Endothelial cell of umbilical vein (primary cell): ENCODE data around the gene MITF. TPM values are rescaled to one million over a fixed set of nuclear protein-coding genes. Genes with fewer than 3 reads are reported as not detected.

Source experiments
- BruUV-seq: library from RNA; stranded (reverse); fragments of 400-500 nt; replicated peaks from 2 replicates; lab custom pipeline; 2021; lab: Mats Ljungman, UMichigan
- CTCF ChIA-PET: fragments of 300-600, 350-600 bp; sonication (Branson Sonifier 250); formaldehyde crosslinking; loops from one replicate; lab custom pipeline; 2021; ENCODE audit warnings: antibody characterized with exemption, inconsistent platforms; lab: Charles Lee
- POLR2A ChIA-PET: fragments of 300-600, 350-600 bp; sonication (Branson Sonifier 250); formaldehyde crosslinking; loops from one replicate; lab custom pipeline; 2021; ENCODE audit warnings: antibody characterized with exemption, inconsistent platforms; lab: Charles Lee
- DNase-seq: peaks from one replicate; pipeline ENCODE4 v3.0.0-alpha.2; 2011; ENCODE audit warnings: low read depth, low spot score
- FAIRE-seq: peaks from 2 replicates; lab custom pipeline; 2011; peaks lifted over from hg19 to GRCh38; lab: Jason Lieb, UNC
- H2AFZ ChIP-seq: 2 replicates; pipeline ENCODE4 v1.6.0; 2012; ENCODE audit warnings: low read depth, low read length, control low read depth, inconsistent platforms
- H3K27ac ChIP-seq: 2 replicates; pipeline ENCODE4 v1.5.1; 2011; ENCODE audit warnings: low read depth, mild to moderate bottlenecking, control low read depth, low read length, moderate library complexity; ENCODE audit not compliant: insufficient read depth
- H3K27me3 ChIP-seq, 2 experiments: 2 replicates each; pipeline versions ENCODE4 v1.6.0 to v1.6.1; 2011; ENCODE audit warnings: low read length in 2 of 2, mixed read lengths in 1 of 2; ENCODE audit not compliant: control insufficient read depth in 2 of 2, insufficient read depth in 2 of 2
- H3K36me3 ChIP-seq, 2 experiments: 2 replicates in 1 of 2; 3 replicates in 1 of 2; pipeline ENCODE4 v1.5.1; 2011; ENCODE audit warnings: low read length in 2 of 2, mild to moderate bottlenecking in 1 of 2, moderate library complexity in 1 of 2; ENCODE audit not compliant: control insufficient read depth in 2 of 2, insufficient read depth in 2 of 2; ENCODE audit errors: extremely low read depth in 1 of 2
- H3K4me1 ChIP-seq: 3 replicates; pipeline ENCODE4 v1.5.1; 2011; ENCODE audit warnings: mild to moderate bottlenecking, low read length; ENCODE audit not compliant: control insufficient read depth, insufficient read depth; ENCODE audit errors: extremely low read depth
- H3K4me2 ChIP-seq: 2 replicates; pipeline ENCODE4 v1.6.1; 2011; ENCODE audit warnings: low read length, control low read depth, mixed read lengths; ENCODE audit not compliant: insufficient read depth
- H3K4me3 ChIP-seq, 3 experiments: fragments of 200-600 bp in 1 of 3; sonication (generic), shearing (Covaris generic) in 1 of 3; replicated peaks in 1 of 3; 2 replicates each; pipeline ENCODE4 v1.5.1; 2011 to 2016; ENCODE audit warnings: control low read depth in 3 of 3, low read length in 3 of 3, mild to moderate bottlenecking in 2 of 3, inconsistent platforms in 1 of 3, low read depth in 1 of 3, moderate library complexity in 1 of 3; ENCODE audit not compliant: insufficient read depth in 1 of 3
- H3K79me2 ChIP-seq: 2 replicates; pipeline ENCODE4 v1.6.0; 2012; ENCODE audit warnings: low read length, inconsistent platforms; ENCODE audit not compliant: control insufficient read depth, insufficient read depth
- H3K9ac ChIP-seq: replicated peaks from 2 replicates; pipeline ENCODE3; 2011; ENCODE audit warnings: low read length, control low read depth; ENCODE audit not compliant: insufficient read depth; ENCODE audit errors: extremely low read depth
- H3K9me1 ChIP-seq: replicated peaks from 3 replicates; pipeline ENCODE4 v1.6.0; 2011; ENCODE audit warnings: mild to moderate bottlenecking, low read length; ENCODE audit not compliant: control insufficient read depth, insufficient read depth; ENCODE audit errors: extremely low read depth
- H3K9me3 ChIP-seq: replicated peaks from 2 replicates; pipeline ENCODE4 v1.5.1; 2012; ENCODE audit warnings: low read length, inconsistent platforms; ENCODE audit not compliant: control insufficient read depth, insufficient read depth
- H4K20me1 ChIP-seq: replicated peaks from 2 replicates; pipeline ENCODE3; 2011; ENCODE audit warnings: mild to moderate bottlenecking, low read length; ENCODE audit not compliant: control insufficient read depth, insufficient read depth; ENCODE audit errors: extremely low read depth
- EZH2 ChIP-seq: IDR thresholded peaks from 2 replicates; pipeline ENCODE4 v1.6.1; 2012; ENCODE audit warnings: borderline replicate concordance, low read depth, mild to moderate bottlenecking, moderate library complexity, low read length, inconsistent platforms; ENCODE audit not compliant: severe bottlenecking
- FOS ChIP-seq: IDR thresholded peaks from 2 replicates; pipeline ENCODE4 v1.6.1; 2011; ENCODE audit warnings: mild to moderate bottlenecking, low read length, moderate library complexity, borderline replicate concordance; ENCODE audit not compliant: insufficient read depth
- GATA2 ChIP-seq: IDR thresholded peaks from 2 replicates; pipeline ENCODE4 v1.7.0; 2011; ENCODE audit warnings: low read depth, mild to moderate bottlenecking, moderate library complexity, mixed read lengths, low read length; ENCODE audit not compliant: insufficient read length, insufficient read depth
- JUN ChIP-seq: IDR thresholded peaks from 2 replicates; pipeline ENCODE4 v1.6.1; 2011; ENCODE audit warnings: borderline replicate concordance, low read depth; ENCODE audit not compliant: insufficient read length, insufficient read depth
- MYC ChIP-seq: IDR thresholded peaks from one replicate; pipeline ENCODE4 v1.6.1; 2011; ENCODE audit warnings: mild to moderate bottlenecking, low read depth, low read length
- POLR2A ChIP-seq: IDR thresholded peaks from 2 replicates; pipeline ENCODE4 v1.6.1; 2012; ENCODE audit warnings: low read depth, mild to moderate bottlenecking, control low read depth, low read length
- POLR2AphosphoS5 ChIP-seq: IDR thresholded peaks from 2 replicates; pipeline ENCODE4 v1.6.1; 2012; ENCODE audit warnings: low read depth, mild to moderate bottlenecking, control low read depth, low read length, moderate library complexity; ENCODE audit not compliant: insufficient read depth
- dilution Hi-C: fragments of 300-500 bp; cut with MboI; formaldehyde crosslinking; loops from one replicate; pipeline ENCODE4 v1.15.0; 2019; ENCODE audit warnings: low sequenced_read_pairs; ENCODE audit not compliant: extremely low pct_ligation_motif_present
- intact Hi-C: fragments of 100-400 bp; cut with micrococcal nuclease; formaldehyde crosslinking; loops from one replicate; pipeline ENCODE4 v1.10.0; 2022
- polyA plus RNA-seq, 4 experiments: library from polyadenylated mRNA; depleted of rRNA in 3 of 4; stranded (reverse) in 3 of 4; unstranded in 1 of 4; fragments of >200 nt; gene quantifications; 2 replicates each; pipeline versions ENCODE4 v1.2.1 to v1.2.3, GENCODE V29; 2011 to 2012; ENCODE audit warnings: missing spikeins in 1 of 4
- total RNA-seq: library from RNA; stranded (reverse); gene quantifications from 2 replicates; pipeline ENCODE4 v1.2.3, GENCODE V29; 2021
- TF ChIP-seq, protein P1 (sequence below), 2 donors: IDR thresholded peaks; 1 replicate in 1 of 2; 2 replicates in 1 of 2; pipeline ENCODE4 v1.5.1; 2011; ENCODE audit warnings: low read length in 2 of 2, mild to moderate bottlenecking in 2 of 2, moderate library complexity in 2 of 2, control low read depth in 1 of 2, inconsistent platforms in 1 of 2, low read depth in 1 of 2; ENCODE audit not compliant: insufficient read depth in 1 of 2; ENCODE audit errors: extremely low read depth in 1 of 2
- TF ChIP-seq, protein P2 (sequence below): IDR thresholded peaks from 2 replicates; pipeline ENCODE4 v1.6.1; 2011; ENCODE audit not compliant: insufficient read depth, insufficient read length

Gene MITF
- total and polyA plus RNA-seq, 2 donors (not counting 3 experiments of a cell fraction or from before 2014, with no cell fraction given) = 1.6 to 2.5 TPM

DNA sequence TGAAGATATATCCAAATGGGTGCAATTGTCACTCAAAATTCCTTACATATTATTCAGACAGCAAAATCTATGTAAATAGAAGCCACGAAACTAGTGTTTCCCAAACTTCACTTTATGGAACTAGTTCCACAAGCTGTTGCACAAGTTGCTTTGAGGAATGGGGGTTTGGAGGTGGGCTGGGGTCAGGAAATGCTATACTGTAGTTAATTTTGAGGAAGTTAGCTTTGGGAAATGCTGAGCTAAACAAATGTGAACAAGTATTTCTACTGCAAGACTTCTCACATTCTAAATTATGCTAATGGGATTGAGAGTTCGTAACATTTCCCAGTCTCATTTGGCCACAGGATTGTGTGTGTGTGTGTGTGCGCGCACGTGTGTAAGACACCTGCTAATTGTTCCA lies 231.6 kb downstream of the MITF start:
- no peak overlapping the region for H3K27ac ChIP-seq
- no TSS peak for BruUV-seq
- H3K9ac ChIP-seq = no peak overlapping the region
- no peak for DNase-seq
- H3K4me3 ChIP-seq = no peak overlapping the region
- no peaks in the 10 kb centered on the region for H3K4me1 ChIP-seq
- H3K9me3 ChIP-seq = no peaks in the 10 kb centered on the region
- H3K79me2 ChIP-seq = no peaks in the 10 kb centered on the region
- POLR2A ChIA-PET = no interaction called here
- FAIRE-seq = no peak
- no peak for TF ChIP-seq FOS
- no peak for TF ChIP-seq EZH2
- TF ChIP-seq, protein P1, sequence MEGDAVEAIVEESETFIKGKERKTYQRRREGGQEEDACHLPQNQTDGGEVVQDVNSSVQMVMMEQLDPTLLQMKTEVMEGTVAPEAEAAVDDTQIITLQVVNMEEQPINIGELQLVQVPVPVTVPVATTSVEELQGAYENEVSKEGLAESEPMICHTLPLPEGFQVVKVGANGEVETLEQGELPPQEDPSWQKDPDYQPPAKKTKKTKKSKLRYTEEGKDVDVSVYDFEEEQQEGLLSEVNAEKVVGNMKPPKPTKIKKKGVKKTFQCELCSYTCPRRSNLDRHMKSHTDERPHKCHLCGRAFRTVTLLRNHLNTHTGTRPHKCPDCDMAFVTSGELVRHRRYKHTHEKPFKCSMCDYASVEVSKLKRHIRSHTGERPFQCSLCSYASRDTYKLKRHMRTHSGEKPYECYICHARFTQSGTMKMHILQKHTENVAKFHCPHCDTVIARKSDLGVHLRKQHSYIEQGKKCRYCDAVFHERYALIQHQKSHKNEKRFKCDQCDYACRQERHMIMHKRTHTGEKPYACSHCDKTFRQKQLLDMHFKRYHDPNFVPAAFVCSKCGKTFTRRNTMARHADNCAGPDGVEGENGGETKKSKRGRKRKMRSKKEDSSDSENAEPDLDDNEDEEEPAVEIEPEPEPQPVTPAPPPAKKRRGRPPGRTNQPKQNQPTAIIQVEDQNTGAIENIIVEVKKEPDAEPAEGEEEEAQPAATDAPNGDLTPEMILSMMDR (IDR thresholded peaks at IDR 0.05; ENCODE audit: extremely low read depth in 1 of 2, insufficient read depth in 1 of 2, low read depth in 1 of 2, low read length in 2 of 2) = no peak
- TF ChIP-seq, protein P2, sequence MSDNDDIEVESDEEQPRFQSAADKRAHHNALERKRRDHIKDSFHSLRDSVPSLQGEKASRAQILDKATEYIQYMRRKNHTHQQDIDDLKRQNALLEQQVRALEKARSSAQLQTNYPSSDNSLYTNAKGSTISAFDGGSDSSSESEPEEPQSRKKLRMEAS = no peak
- TF ChIP-seq JUN = no peak
- no peak for TF ChIP-seq GATA2
- TF ChIP-seq POLR2A = no peak
- no peak for TF ChIP-seq MYC
- no peak for TF ChIP-seq POLR2AphosphoS5
- H4K20me1 ChIP-seq = no peaks in the 10 kb centered on the region
- no peaks in the 10 kb centered on the region for H3K9me1 ChIP-seq
- intact Hi-C loops = no loop called here
- H3K4me2 ChIP-seq = no peak overlapping the region
- peaks cover 0 to 3% of the 10 kb centered on the region in 2 experiments for H3K27me3 ChIP-seq
- dilution Hi-C loops = no loop called here
- H2AFZ ChIP-seq = no peak overlapping the region
- CTCF ChIA-PET = interaction anchor here (1.3 kb wide), 2 partner anchors 12 to 14 kb away, joined by 3 read pairs; no protein-coding TSS in a partner anchor
- no peaks in the 10 kb centered on the region for H3K36me3 ChIP-seq
